ENCODE data around the gene UXS1. TPM values are rescaled to one million over a fixed set of nuclear protein-coding genes. Genes with fewer than 3 reads are reported as not detected.

Gene UXS1
- total and polyA plus RNA-seq, 2 donors (not counting 3 experiments of a cell fraction or from before 2014, with no cell fraction given) = 34.2 to 43.2 TPM

DNA sequence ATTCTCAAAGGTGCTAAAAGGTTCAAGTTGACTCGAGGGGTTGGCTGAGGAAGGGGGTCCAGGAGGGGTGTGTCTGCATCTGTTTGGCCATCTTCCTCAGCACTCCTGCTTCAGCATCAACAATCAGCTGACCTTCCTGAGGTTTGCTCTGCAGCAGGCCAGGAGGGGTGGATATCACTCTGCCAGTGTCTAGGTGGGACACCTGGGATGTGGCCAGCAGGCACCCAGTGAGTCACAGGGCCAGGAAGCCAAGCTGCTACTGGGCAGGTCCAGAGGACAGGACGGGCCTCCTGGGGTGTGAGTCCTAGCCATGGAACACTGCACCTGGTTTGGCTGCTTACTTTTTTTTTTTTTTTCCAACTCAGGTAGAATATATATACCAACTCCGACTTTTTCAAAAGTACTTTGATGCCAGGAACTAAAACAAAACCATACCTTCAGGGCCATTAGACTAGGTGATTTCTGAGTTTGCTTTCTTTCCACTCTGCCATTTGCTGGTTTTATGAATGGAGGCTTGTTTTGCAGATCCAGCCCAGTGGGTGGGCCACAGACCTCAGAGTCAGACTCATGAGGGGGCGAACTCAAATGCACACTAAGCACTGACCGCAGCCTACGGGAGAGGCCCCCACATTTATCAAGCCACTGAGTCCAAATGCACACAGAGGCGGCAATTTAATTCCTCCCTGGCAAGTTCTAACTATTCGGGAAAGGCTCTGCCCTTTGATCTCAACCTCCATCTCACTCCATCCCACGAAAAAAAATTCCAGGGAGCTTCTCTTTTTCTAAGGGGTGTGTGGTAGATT, 76.0 kb downstream of the UXS1 start:
- FAIRE-seq = no peak
- no TSS peak for BruUV-seq (replicated peaks)
- H3K4me1 ChIP-seq (ENCODE audit: control insufficient read depth, extremely low read depth, insufficient read depth, low read length) = no peaks in the 10 kb centered on the region
- POLR2A ChIA-PET = no interaction called here
- no peak overlapping the region for H3K4me2 ChIP-seq (ENCODE audit: insufficient read depth, low read length)
- no peaks in the 10 kb centered on the region for H3K27me3 ChIP-seq (ENCODE audit: control insufficient read depth in 2 of 2, insufficient read depth in 2 of 2, low read length in 2 of 2)
- DNase-seq (ENCODE audit: low read depth, low spot score) = no peak
- CTCF ChIA-PET = no interaction called here
- H3K36me3 ChIP-seq (ENCODE audit: control insufficient read depth in 2 of 2, extremely low read depth in 1 of 2, insufficient read depth in 2 of 2, low read length in 2 of 2) = peaks cover 0 to 2% of the 10 kb centered on the region in 2 experiments
- no peaks in the 10 kb centered on the region for H3K9me1 ChIP-seq (replicated peaks; ENCODE audit: control insufficient read depth, extremely low read depth, insufficient read depth, low read length)
- H3K79me2 ChIP-seq (ENCODE audit: control insufficient read depth, insufficient read depth, low read length) = no peaks in the 10 kb centered on the region
- H3K4me3 ChIP-seq (replicated peaks in 1 of 3; ENCODE audit: insufficient read depth in 1 of 3, low read depth in 1 of 3, low read length in 3 of 3) = no peak overlapping the region
- H2AFZ ChIP-seq (ENCODE audit: low read depth, low read length) = no peak overlapping the region
- H3K9me3 ChIP-seq (replicated peaks; ENCODE audit: control insufficient read depth, insufficient read depth, low read length) = no peaks in the 10 kb centered on the region
- H4K20me1 ChIP-seq (replicated peaks; ENCODE audit: control insufficient read depth, extremely low read depth, insufficient read depth, low read length) = no peaks in the 10 kb centered on the region
- H3K9ac ChIP-seq (replicated peaks; ENCODE audit: extremely low read depth, insufficient read depth, low read length) = no peak overlapping the region
- no peak for TF ChIP-seq POLR2AphosphoS5 (IDR thresholded peaks at IDR 0.05; ENCODE audit: insufficient read depth, low read depth, low read length)
- TF ChIP-seq JUN (IDR thresholded peaks at IDR 0.05; ENCODE audit: borderline replicate concordance, insufficient read depth, insufficient read length, low read depth) = no peak
- TF ChIP-seq EZH2 (IDR thresholded peaks at IDR 0.05; ENCODE audit: borderline replicate concordance, low read depth, low read length, severe bottlenecking) = no peak
- TF ChIP-seq, protein P1, sequence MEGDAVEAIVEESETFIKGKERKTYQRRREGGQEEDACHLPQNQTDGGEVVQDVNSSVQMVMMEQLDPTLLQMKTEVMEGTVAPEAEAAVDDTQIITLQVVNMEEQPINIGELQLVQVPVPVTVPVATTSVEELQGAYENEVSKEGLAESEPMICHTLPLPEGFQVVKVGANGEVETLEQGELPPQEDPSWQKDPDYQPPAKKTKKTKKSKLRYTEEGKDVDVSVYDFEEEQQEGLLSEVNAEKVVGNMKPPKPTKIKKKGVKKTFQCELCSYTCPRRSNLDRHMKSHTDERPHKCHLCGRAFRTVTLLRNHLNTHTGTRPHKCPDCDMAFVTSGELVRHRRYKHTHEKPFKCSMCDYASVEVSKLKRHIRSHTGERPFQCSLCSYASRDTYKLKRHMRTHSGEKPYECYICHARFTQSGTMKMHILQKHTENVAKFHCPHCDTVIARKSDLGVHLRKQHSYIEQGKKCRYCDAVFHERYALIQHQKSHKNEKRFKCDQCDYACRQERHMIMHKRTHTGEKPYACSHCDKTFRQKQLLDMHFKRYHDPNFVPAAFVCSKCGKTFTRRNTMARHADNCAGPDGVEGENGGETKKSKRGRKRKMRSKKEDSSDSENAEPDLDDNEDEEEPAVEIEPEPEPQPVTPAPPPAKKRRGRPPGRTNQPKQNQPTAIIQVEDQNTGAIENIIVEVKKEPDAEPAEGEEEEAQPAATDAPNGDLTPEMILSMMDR (IDR thresholded peaks at IDR 0.05; ENCODE audit: extremely low read depth in 1 of 2, insufficient read depth in 1 of 2, low read depth in 1 of 2, low read length in 2 of 2) = no peak
- TF ChIP-seq MYC (IDR thresholded peaks at IDR 0.05; ENCODE audit: low read depth, low read length) = no peak
- TF ChIP-seq POLR2A (IDR thresholded peaks at IDR 0.05; ENCODE audit: low read depth, low read length) = no peak
- TF ChIP-seq FOS (IDR thresholded peaks at IDR 0.05; ENCODE audit: borderline replicate concordance, insufficient read depth, low read length) = no peak
- no peak for TF ChIP-seq GATA2 (IDR thresholded peaks at IDR 0.05; ENCODE audit: insufficient read depth, insufficient read length, low read depth, low read length)
- TF ChIP-seq, protein P2, sequence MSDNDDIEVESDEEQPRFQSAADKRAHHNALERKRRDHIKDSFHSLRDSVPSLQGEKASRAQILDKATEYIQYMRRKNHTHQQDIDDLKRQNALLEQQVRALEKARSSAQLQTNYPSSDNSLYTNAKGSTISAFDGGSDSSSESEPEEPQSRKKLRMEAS (IDR thresholded peaks at IDR 0.05; ENCODE audit: insufficient read depth, insufficient read length) = no peak
- H3K27ac ChIP-seq (ENCODE audit: insufficient read depth, low read depth, low read length) = no peak overlapping the region
- dilution Hi-C loops (cut with MboI; ENCODE audit: extremely low pct_ligation_motif_present, low sequenced_read_pairs) = no loop called here
- intact Hi-C loops (cut with micrococcal nuclease) = no loop called here
